Neural progenitor cell (in vitro differentiated cells): ENCODE data around the gene ASTN2.

Source experiments
- EZH2 ChIP-seq: fragments of 200-600 bp; sonication (generic); IDR thresholded peaks from 2 replicates; pipeline ENCODE4 v1.6.1; 2017; ENCODE audit warnings: antibody characterized with exemption, mild to moderate bottlenecking, moderate library complexity
- TF ChIP-seq, protein P1 (sequence below): fragments of 200-600 bp; sonication (generic); IDR thresholded peaks from 2 replicates; pipeline ENCODE4 v1.5.1; 2017; ENCODE audit warnings: antibody characterized with exemption, mild to moderate bottlenecking

DNA sequence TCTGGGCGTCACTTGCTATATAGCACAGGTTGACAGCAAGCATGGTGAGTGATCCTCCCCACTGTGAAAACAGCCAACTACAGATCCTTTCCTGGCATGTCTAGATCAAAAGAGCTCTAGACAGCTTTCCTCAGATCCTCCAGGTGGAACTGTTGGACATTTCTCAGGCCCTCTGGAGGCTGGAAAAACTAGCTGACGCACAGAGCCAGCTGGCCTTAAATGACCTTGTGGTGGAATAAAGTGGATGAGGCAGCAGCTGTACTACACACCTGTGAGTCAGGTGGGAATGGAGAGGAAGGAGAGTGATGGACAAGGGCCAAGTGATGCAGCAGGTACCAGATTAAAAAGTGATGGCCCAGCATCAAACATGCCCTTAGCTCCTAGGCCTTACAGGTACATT lies 555.1 kb downstream of the ASTN2 start:
- TF ChIP-seq, protein P1, sequence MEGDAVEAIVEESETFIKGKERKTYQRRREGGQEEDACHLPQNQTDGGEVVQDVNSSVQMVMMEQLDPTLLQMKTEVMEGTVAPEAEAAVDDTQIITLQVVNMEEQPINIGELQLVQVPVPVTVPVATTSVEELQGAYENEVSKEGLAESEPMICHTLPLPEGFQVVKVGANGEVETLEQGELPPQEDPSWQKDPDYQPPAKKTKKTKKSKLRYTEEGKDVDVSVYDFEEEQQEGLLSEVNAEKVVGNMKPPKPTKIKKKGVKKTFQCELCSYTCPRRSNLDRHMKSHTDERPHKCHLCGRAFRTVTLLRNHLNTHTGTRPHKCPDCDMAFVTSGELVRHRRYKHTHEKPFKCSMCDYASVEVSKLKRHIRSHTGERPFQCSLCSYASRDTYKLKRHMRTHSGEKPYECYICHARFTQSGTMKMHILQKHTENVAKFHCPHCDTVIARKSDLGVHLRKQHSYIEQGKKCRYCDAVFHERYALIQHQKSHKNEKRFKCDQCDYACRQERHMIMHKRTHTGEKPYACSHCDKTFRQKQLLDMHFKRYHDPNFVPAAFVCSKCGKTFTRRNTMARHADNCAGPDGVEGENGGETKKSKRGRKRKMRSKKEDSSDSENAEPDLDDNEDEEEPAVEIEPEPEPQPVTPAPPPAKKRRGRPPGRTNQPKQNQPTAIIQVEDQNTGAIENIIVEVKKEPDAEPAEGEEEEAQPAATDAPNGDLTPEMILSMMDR = no peak
- TF ChIP-seq EZH2 = no peak
